Rectal smooth muscle tissue (tissue), 1 donor: ENCODE results near the gene SAMD14.

Experiments
- H3K27ac ChIP-seq: one replicate; pipeline ENCODE4 v1.7.0; 2013; ENCODE audit warnings: low read depth, low read length, inconsistent platforms
- H3K27me3 ChIP-seq: one replicate; pipeline ENCODE4 v1.7.0; 2013; ENCODE audit warnings: low read length; ENCODE audit not compliant: control insufficient read depth, insufficient read depth
- H3K36me3 ChIP-seq: one replicate; pipeline ENCODE4 v1.7.0; 2013; ENCODE audit warnings: low read length; ENCODE audit not compliant: control insufficient read depth, insufficient read depth
- H3K4me1 ChIP-seq: one replicate; pipeline ENCODE4 v1.7.0; 2013; ENCODE audit warnings: low read length; ENCODE audit not compliant: control insufficient read depth, insufficient read depth
- H3K4me3 ChIP-seq: one replicate; pipeline ENCODE4 v1.7.0; 2013; ENCODE audit warnings: low read length
- H3K9ac ChIP-seq: one replicate; pipeline ENCODE4 v1.7.0; 2013; ENCODE audit warnings: low read length

SAMD14 gene

GRCh38 chr17:50133028-50133768 lies 3.2 kb upstream of the SAMD14 start:
- Histone ChIP-seq H3K9ac (no peak overlapping the region), H3K4me3 (no peak overlapping the region), H3K4me1 (peaks cover 10% of the 10 kb centered on the region), H3K27ac (peak overlapping the region; percentile 60), H3K36me3 (peaks cover 25% of the 10 kb centered on the region), H3K27me3 (no peaks in the 10 kb centered on the region)

GRCh38 chr17:50132104-50132794 lies 2.3 kb upstream of the SAMD14 start:
- H3K9ac ChIP-seq, result no peak overlapping the region
- H3K4me1 ChIP-seq, result peaks cover 10% of the 10 kb centered on the region
- H3K4me3 ChIP-seq, result no peak overlapping the region
- H3K27ac ChIP-seq, result no peak overlapping the region
- peaks cover 3% of the 10 kb centered on the region for H3K27me3 ChIP-seq
- H3K36me3 ChIP-seq, result peaks cover 16% of the 10 kb centered on the region

GRCh38 chr17:50130559-50131305 lies 772 bp upstream of the SAMD14 start:
- peaks cover 10% of the 10 kb centered on the region for H3K4me1 ChIP-seq
- H3K4me3 ChIP-seq, result no peak overlapping the region
- H3K9ac ChIP-seq, result no peak overlapping the region
- peaks cover 3% of the 10 kb centered on the region for H3K27me3 ChIP-seq
- H3K36me3 ChIP-seq, result peaks cover 6% of the 10 kb centered on the region
- no peak overlapping the region for H3K27ac ChIP-seq

GRCh38 chr17:50129353-50129727 lies 620 bp downstream of the SAMD14 start:
- peaks cover 10% of the 10 kb centered on the region for H3K4me1 ChIP-seq
- no peaks in the 10 kb centered on the region for H3K36me3 ChIP-seq
- no peak overlapping the region for H3K27ac ChIP-seq
- no peak overlapping the region for H3K9ac ChIP-seq
- H3K4me3 ChIP-seq, result no peak overlapping the region
- peaks cover 3% of the 10 kb centered on the region for H3K27me3 ChIP-seq

- H3K9ac ChIP-seq, result no peak overlapping the region
- peaks cover 3% of the 10 kb centered on the region for H3K27me3 ChIP-seq
- H3K36me3 ChIP-seq, result no peaks in the 10 kb centered on the region
- H3K27ac ChIP-seq, result no peak overlapping the region
- H3K4me3 ChIP-seq, result peak overlapping the region; percentile 43
- peaks cover 10% of the 10 kb centered on the region for H3K4me1 ChIP-seq
Observed at GRCh38 chr17:50128441-50129352, 1.3 kb downstream of the SAMD14 start.

- peaks cover 3% of the 10 kb centered on the region for H3K27me3 ChIP-seq
- no peaks in the 10 kb centered on the region for H3K36me3 ChIP-seq
- no peak overlapping the region for H3K27ac ChIP-seq
- H3K9ac ChIP-seq, result no peak overlapping the region
- no peak overlapping the region for H3K4me3 ChIP-seq
- H3K4me1 ChIP-seq, result peaks cover 2% of the 10 kb centered on the region
Observed at GRCh38 chr17:50127697-50128361, 2.1 kb downstream of the SAMD14 start.

GRCh38 chr17:50125420-50125997 lies 4.5 kb downstream of the SAMD14 start:
- H3K27ac ChIP-seq, result no peak overlapping the region

GRCh38 chr17:50123649-50124349 lies 6.2 kb downstream of the SAMD14 start:
- no peak overlapping the region for H3K27ac ChIP-seq
- no peaks in the 10 kb centered on the region for H3K36me3 ChIP-seq
- H3K27me3 ChIP-seq, result peaks cover 3% of the 10 kb centered on the region
- H3K4me3 ChIP-seq, result no peak overlapping the region
- no peak overlapping the region for H3K9ac ChIP-seq
- H3K4me1 ChIP-seq, result no peaks in the 10 kb centered on the region

More at GRCh38 chr17:50125420-50125997, 4.5 kb downstream of the SAMD14 start:
- Histone ChIP-seq H3K4me1 (peaks cover 2% of the 10 kb centered on the region), H3K4me3 (no peak overlapping the region), H3K9ac (no peak overlapping the region), H3K36me3 (no peaks in the 10 kb centered on the region), H3K27me3 (peaks cover 3% of the 10 kb centered on the region)

- Histone ChIP-seq H3K9ac (no peak overlapping the region), H3K4me3 (no peak overlapping the region), H3K4me1 (no peaks in the 10 kb centered on the region), H3K27me3 (peaks cover under 1% of the 10 kb centered on the region), H3K27ac (no peak overlapping the region), H3K36me3 (no peaks in the 10 kb centered on the region)
Observed at GRCh38 chr17:50122945-50123344, 7.0 kb downstream of the SAMD14 start.

GRCh38 chr17:50120475-50121253 lies 9.3 kb downstream of the SAMD14 start:
- no peak overlapping the region for H3K4me3 ChIP-seq
- no peaks in the 10 kb centered on the region for H3K36me3 ChIP-seq
- H3K27ac ChIP-seq, result no peak overlapping the region
- H3K9ac ChIP-seq, result no peak overlapping the region
- no peaks in the 10 kb centered on the region for H3K27me3 ChIP-seq
- peaks cover 3% of the 10 kb centered on the region for H3K4me1 ChIP-seq
